Mucosa of descending colon (tissue), 3 donors: ENCODE results near the gene FMOD. TPM values are rescaled to one million over a fixed set of nuclear protein-coding genes. Genes with fewer than 3 reads are reported as not detected.
"Not testable (repeated sequence)": the region's sequence is repeated elsewhere in the genome, so short reads cannot be mapped to it uniquely, and the experiment has no call there.

Experiments
- ATAC-seq: fragments of 200-7000 bp; cut with Tn5 transposase; one replicate; pipeline ENCODE4 v1.9.1; 2020; ENCODE audit warnings: mild to moderate bottlenecking, moderate library complexity
- DNase-seq, 3 donors: peaks; one replicate each; pipeline ENCODE4 v3.0.0-alpha.2; 2020
- H3K36me3 ChIP-seq: fragments of 200-600 bp; one replicate; pipeline ENCODE4 v1.8.0; 2021; ENCODE audit warnings: low read depth, mild to moderate bottlenecking
- H3K4me1 ChIP-seq: fragments of 200-600 bp; one replicate; pipeline ENCODE4 v1.8.0; 2021; ENCODE audit warnings: low read depth, mild to moderate bottlenecking
- H3K4me3 ChIP-seq: fragments of 200-600 bp; one replicate; pipeline ENCODE4 v1.8.0; 2021; ENCODE audit warnings: mild to moderate bottlenecking
- H3K9me3 ChIP-seq: fragments of 200-600 bp; one replicate; pipeline ENCODE4 v1.8.0; 2021; ENCODE audit warnings: mild to moderate bottlenecking
- CTCF ChIP-seq: fragments of 200-600 bp; IDR thresholded peaks from one replicate; pipeline ENCODE4 v1.8.0; 2022; ENCODE audit warnings: antibody characterized with exemption, mild to moderate bottlenecking
- intact Hi-C, 2 donors: fragments of 100-400 bp; cut with DNase I in 1 of 2; cut with micrococcal nuclease in 1 of 2; formaldehyde crosslinking; loops; one replicate each; pipeline versions ENCODE4 v1.11.0 to v1.11.1; 2022; cut with DNase I, micrococcal nuclease
- total RNA-seq, 3 donors: library from RNA; stranded (reverse); fragmentation: NEBNext Ultra II Directional in 2 of 3; extraction: Animal tissue kit (Norgen Biotek cat#: 25700) in 2 of 3; gene quantifications; one replicate each; pipeline versions ENCODE4 v1.2.1 to v1.2.4, GENCODE V29; 2021 to 2023
- donor health status: DM: no; HTN: no; CAD: no; lungs with moderate emphysema.
- donor health status: DM: no; HTN: no; CAD: no.
- donor health status: DM: no; HTN: yes; CAD: no.

The FMOD gene
- total RNA-seq, 3 donors from 2014 or later = 26.6 to 45.7 (median 33.3) TPM

GRCh38 chr1:203302456-203302855 lies 48.5 kb downstream of the FMOD start:
- no peak for TF ChIP-seq CTCF
- no peak for ATAC-seq
- Histone ChIP-seq H3K4me3 (no peak overlapping the region), H3K9me3 (no peaks in the 10 kb centered on the region), H3K36me3 (no peaks in the 10 kb centered on the region), H3K4me1 (peaks cover 4% of the 10 kb centered on the region)
- intact Hi-C loops = no loop called here
- no peak for DNase-seq

- TF ChIP-seq CTCF = no peak
- no peak for ATAC-seq
- H3K9me3 ChIP-seq = no peaks in the 10 kb centered on the region
- no peaks in the 10 kb centered on the region for H3K36me3 ChIP-seq
- DNase-seq = no peak
- H3K4me3 ChIP-seq = no peak overlapping the region
- peaks cover 4% of the 10 kb centered on the region for H3K4me1 ChIP-seq
- intact Hi-C loops = no loop called here
Measured at GRCh38 chr1:203301331-203301668, 49.6 kb downstream of the FMOD start.

GRCh38 chr1:203300441-203301330 lies 50.2 kb downstream of the FMOD start:
- no peaks in the 10 kb centered on the region for H3K36me3 ChIP-seq
- DNase-seq (no peak), ATAC-seq (no peak)
- no peaks in the 10 kb centered on the region for H3K9me3 ChIP-seq
- intact Hi-C loops = no loop called here
- H3K4me3 ChIP-seq = no peak overlapping the region
- peaks cover 4% of the 10 kb centered on the region for H3K4me1 ChIP-seq
- no peak for TF ChIP-seq CTCF

GRCh38 chr1:203299719-203300429 lies 51.0 kb downstream of the FMOD start:
- H3K4me1 ChIP-seq, H3K4me3 ChIP-seq, H3K36me3 ChIP-seq, DNase-seq, H3K9me3 ChIP-seq, ATAC-seq, intact Hi-C loops: not testable (repeated sequence)

GRCh38 chr1:203299169-203299568 lies 51.8 kb downstream of the FMOD start:
- no peak overlapping the region for H3K4me3 ChIP-seq
- intact Hi-C loops = no loop called here
- DNase-seq (no peak), ATAC-seq (peak; percentile 52)
- H3K36me3 ChIP-seq = no peaks in the 10 kb centered on the region
- H3K4me1 ChIP-seq = peaks cover 4% of the 10 kb centered on the region
- no peaks in the 10 kb centered on the region for H3K9me3 ChIP-seq
- no peak for TF ChIP-seq CTCF

- DNase-seq = no peak
- no peak for ATAC-seq
Measured at GRCh38 chr1:203296460-203297073, 54.4 kb downstream of the FMOD start.

More at GRCh38 chr1:203296460-203297073, 54.4 kb downstream of the FMOD start:
- Histone ChIP-seq H3K9me3 (no peaks in the 10 kb centered on the region), H3K36me3 (no peaks in the 10 kb centered on the region), H3K4me3 (no peak overlapping the region), H3K4me1 (peaks cover 7% of the 10 kb centered on the region)
- intact Hi-C loops = no loop called here
- no peak for TF ChIP-seq CTCF
